ENCODE results near the gene OASL.
A peak's percentile ranks its signal among the peaks of the same experiment; 100 is the strongest.

Gene OASL

DNA sequence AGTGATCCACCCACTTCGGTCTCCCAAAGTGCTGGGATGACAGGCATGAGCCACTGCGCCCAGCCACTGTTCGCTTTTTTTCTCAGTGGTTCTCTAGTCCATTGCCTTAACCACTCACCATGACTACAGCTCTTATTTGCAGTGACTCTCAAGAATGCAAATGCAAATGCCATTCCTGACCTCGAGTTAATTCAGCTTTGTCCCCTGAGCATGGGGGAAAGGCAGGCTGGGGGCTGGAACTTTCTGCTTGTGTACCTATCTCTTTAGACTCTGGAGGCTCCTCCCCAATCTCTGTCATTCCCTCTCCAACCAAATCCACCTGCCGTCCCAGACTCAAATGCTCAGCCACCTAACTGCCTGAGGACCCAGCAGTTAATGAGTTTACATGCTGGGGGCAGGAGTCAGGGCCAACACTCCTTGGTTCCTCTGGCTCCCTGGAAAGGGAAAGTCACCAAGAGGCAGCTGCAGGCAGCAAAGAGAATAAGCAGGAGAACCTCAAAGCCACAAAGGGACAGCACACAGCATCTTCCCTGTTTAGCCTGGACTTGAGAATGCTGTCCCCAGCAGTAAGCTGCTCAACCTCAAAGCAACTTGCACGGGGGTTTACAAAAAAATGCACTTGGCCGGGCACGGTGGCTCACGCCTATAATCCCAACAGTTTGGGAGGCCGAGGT lies 66.0 kb downstream of the OASL start:
- no peaks in the 10 kb centered on the region for H3K4me1 ChIP-seq (ENCODE audit: low read depth, poor library complexity, severe bottlenecking)
- H2AFZ ChIP-seq (ENCODE audit: low read depth), result no peak overlapping the region
- H3K4me3 ChIP-seq (IDR thresholded peaks at IDR 0.05; ENCODE audit: insufficient read depth, low read depth, low read length), result no peak overlapping the region
- H3K36me3 ChIP-seq (ENCODE audit: insufficient read depth), result no peaks in the 10 kb centered on the region
- no peak for TF ChIP-seq CTCF (conservative IDR thresholded peaks at IDR 0.05; ENCODE audit: low read depth, low read length)
- no peak overlapping the region for H3K4me2 ChIP-seq
- no peak overlapping the region for H3K9ac ChIP-seq
- no peaks in the 10 kb centered on the region for H3K79me2 ChIP-seq (ENCODE audit: insufficient read depth, low read depth)
- no peak overlapping the region for H3K27ac ChIP-seq
- no peaks in the 10 kb centered on the region for H4K20me1 ChIP-seq (ENCODE audit: insufficient read depth)
- H3K27me3 ChIP-seq (ENCODE audit: insufficient read depth, low read depth), result no peaks in the 10 kb centered on the region

GRCh38 chr12:120971299-120972180 lies 67.5 kb downstream of the OASL start:
- Histone ChIP-seq H3K27ac (no peak overlapping the region), H3K79me2 (ENCODE audit: insufficient read depth, low read depth) (no peaks in the 10 kb centered on the region), H3K27me3 (ENCODE audit: insufficient read depth, low read depth) (no peaks in the 10 kb centered on the region), H3K4me2 (no peak overlapping the region), H3K9ac (no peak overlapping the region), H4K20me1 (ENCODE audit: insufficient read depth) (no peaks in the 10 kb centered on the region), H3K36me3 (ENCODE audit: insufficient read depth) (no peaks in the 10 kb centered on the region), H2AFZ (ENCODE audit: low read depth) (0 out of 2 replicates have a peak overlapping the region, but pooled peaks have one; percentile 8), H3K4me1 (ENCODE audit: low read depth, poor library complexity, severe bottlenecking) (no peaks in the 10 kb centered on the region), H3K4me3 (IDR thresholded peaks at IDR 0.05; ENCODE audit: insufficient read depth, low read depth, low read length) (no peak overlapping the region)
- TF ChIP-seq CTCF (conservative IDR thresholded peaks at IDR 0.05; ENCODE audit: low read depth, low read length), result peak; percentile 64

DNA sequence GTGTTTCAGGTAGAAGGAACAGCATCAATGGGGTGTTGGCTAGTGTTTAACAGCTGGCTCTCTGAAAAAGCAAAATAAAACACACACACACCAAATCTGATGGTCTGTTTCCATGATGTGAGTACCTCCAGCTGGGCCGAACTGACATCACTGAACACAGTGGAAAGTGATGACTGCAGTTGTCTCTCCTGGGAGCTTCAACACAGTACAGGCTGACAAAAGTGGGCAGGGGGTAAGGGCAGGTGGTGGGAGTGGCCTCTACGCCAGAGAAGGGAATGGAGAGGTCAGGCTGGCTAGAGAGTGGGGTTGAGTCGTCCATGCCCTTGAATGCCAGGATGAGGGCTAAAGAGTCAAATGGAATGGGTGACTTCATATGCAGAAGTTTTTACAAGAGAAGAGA lies 68.7 kb downstream of the OASL start:
- Histone ChIP-seq H4K20me1 (ENCODE audit: insufficient read depth) (no peaks in the 10 kb centered on the region), H3K36me3 (ENCODE audit: insufficient read depth) (no peaks in the 10 kb centered on the region), H3K9ac (no peak overlapping the region), H2AFZ (ENCODE audit: low read depth) (no peak overlapping the region), H3K27ac (no peak overlapping the region), H3K4me3 (IDR thresholded peaks at IDR 0.05; ENCODE audit: insufficient read depth, low read depth, low read length) (no peak overlapping the region), H3K79me2 (ENCODE audit: insufficient read depth, low read depth) (no peaks in the 10 kb centered on the region), H3K4me2 (no peak overlapping the region), H3K4me1 (ENCODE audit: low read depth, poor library complexity, severe bottlenecking) (no peaks in the 10 kb centered on the region), H3K27me3 (ENCODE audit: insufficient read depth, low read depth) (no peaks in the 10 kb centered on the region)
- TF ChIP-seq CTCF (conservative IDR thresholded peaks at IDR 0.05; ENCODE audit: low read depth, low read length), result no peak

Measured in KMS-11 (cell line).